Measurements from ENCODE around the gene POMGNT1. TPM values are rescaled to one million over a fixed set of nuclear protein-coding genes. Genes with fewer than 3 reads are reported as not detected.

The POMGNT1 gene
- total and polyA plus RNA-seq, 2 of the 8 experiments (the other 6 are each of a cell fraction or from before 2014, with no cell fraction given): 28.0 to 40.3 TPM

- Histone ChIP-seq H3K36me3 (ENCODE audit: control insufficient read depth in 2 of 4, insufficient read depth in 4 of 4, low read length in 3 of 4) (no peaks in the 10 kb centered on the region), H3K4me1 (replicated peaks in 1 of 4; ENCODE audit: control insufficient read depth in 3 of 4, insufficient read depth in 4 of 4, low read length in 3 of 4) (peaks cover 0 to 9% (median 4%) of the 10 kb centered on the region in 4 experiments; a peak in 5 of 7 replicates), H3K23ac (ENCODE audit: insufficient read length) (no peak overlapping the region), H3K4ac (replicated peaks; ENCODE audit: insufficient read length, low read depth, low read length) (no peak overlapping the region), H4K5ac (ENCODE audit: insufficient read length, low read depth, low read length) (no peak overlapping the region), H3K9ac (replicated peaks in 1 of 4; ENCODE audit: extremely low read depth in 1 of 4, low read depth in 3 of 4, low read length in 3 of 4) (no peak overlapping the region), H3K4me3 (ENCODE audit: extremely low read depth in 1 of 4, insufficient read depth in 2 of 4, low read depth in 3 of 4, low read length in 4 of 4) (no peak overlapping the region), H3K14ac (ENCODE audit: insufficient read length) (no peak overlapping the region), H2AFZ (ENCODE audit: low read length) (no peak overlapping the region), H4K91ac (replicated peaks; ENCODE audit: insufficient read length, low read length) (no peak overlapping the region), H3K4me2 (ENCODE audit: insufficient read depth in 1 of 2, low read depth in 2 of 2, low read length in 2 of 2) (no peak overlapping the region), H4K8ac (ENCODE audit: extremely low read depth, insufficient read depth, low read length) (no peak overlapping the region), H3K79me1 (ENCODE audit: low read depth, low read length) (no peaks in the 10 kb centered on the region), H3K18ac (ENCODE audit: extremely low read depth, low read length) (no peak overlapping the region), H4K20me1 (replicated peaks in 1 of 2; ENCODE audit: control insufficient read depth in 1 of 2, insufficient read depth in 2 of 2, low read length in 2 of 2) (peaks cover 0 to 3% of the 10 kb centered on the region in 2 experiments), H3K27me3 (replicated peaks in 1 of 4; ENCODE audit: control insufficient read depth in 3 of 4, extremely low read depth in 1 of 4, insufficient read depth in 3 of 4, low read length in 3 of 4) (no peaks in the 10 kb centered on the region; a peak in 1 of 7 replicates), H3K56ac (replicated peaks; ENCODE audit: insufficient read length, low read depth, low read length) (no peak overlapping the region), H3K23me2 (ENCODE audit: low read depth, low read length) (peaks cover 2% of the 10 kb centered on the region; the same call in 1 of the 2 replicates), H2BK12ac (ENCODE audit: low read depth, low read length) (no peak overlapping the region), H3K27ac (ENCODE audit: low read depth, low read length) (no peak overlapping the region), H2BK20ac (ENCODE audit: low read length) (no peak overlapping the region), H2BK5ac (ENCODE audit: low read depth, low read length) (no peak overlapping the region), H3K9me3 (ENCODE audit: insufficient read depth in 2 of 2, low read depth in 1 of 2, low read length in 1 of 2) (no peaks in the 10 kb centered on the region), H2BK120ac (replicated peaks; ENCODE audit: low read depth, low read length) (no peak overlapping the region), H2BK15ac (ENCODE audit: low read length) (no peak overlapping the region), H3K79me2 (ENCODE audit: control insufficient read depth in 1 of 2, insufficient read depth in 2 of 2, low read length in 2 of 2) (no peaks in the 10 kb centered on the region), H2AK5ac (ENCODE audit: low read depth, low read length) (no peak overlapping the region)
- POLR2A ChIA-PET (ENCODE audit: partially characterized antibody): interaction anchor here (1.1 kb wide), 1 partner anchor 15 kb away, joined by 3 read pairs; no protein-coding TSS in a partner anchor
- no peak for DNase-seq (ENCODE audit: low read depth in 1 of 2, low spot score in 2 of 2)
- TF ChIP-seq TBP (IDR thresholded peaks at IDR 0.05; ENCODE audit: low read depth, low read length): no peak
- no peak for TF ChIP-seq ZNF274 (IDR thresholded peaks at IDR 0.05; ENCODE audit: borderline replicate concordance, extremely low read depth, low read length)
- no peak for TF ChIP-seq BCL11A (IDR thresholded peaks at IDR 0.05; ENCODE audit: low read depth in 2 of 2, low read length in 2 of 2)
- TF ChIP-seq POLR2A (IDR thresholded peaks at IDR 0.05; ENCODE audit: control extremely low read depth in 1 of 2, low read depth in 2 of 2, low read length in 2 of 2): no peak
- TF ChIP-seq BACH1 (IDR thresholded peaks at IDR 0.05; ENCODE audit: low read length): no peak
- no peak for TF ChIP-seq CEBPB (IDR thresholded peaks at IDR 0.05; ENCODE audit: low read depth, low read length)
- TF ChIP-seq EP300 (IDR thresholded peaks at IDR 0.05; ENCODE audit: borderline replicate concordance in 1 of 2, low read depth in 2 of 2, low read length in 2 of 2): no peak
- TF ChIP-seq CTBP2 (IDR thresholded peaks at IDR 0.05; ENCODE audit: borderline replicate concordance, insufficient read depth, insufficient read length, low read length): no peak
- TF ChIP-seq MAFK (IDR thresholded peaks at IDR 0.05; ENCODE audit: low read depth, low read length): no peak
- no peak for TF ChIP-seq CREB1 (IDR thresholded peaks at IDR 0.05)
- TF ChIP-seq SUZ12 (IDR thresholded peaks at IDR 0.05; ENCODE audit: low read length): no peak
- FAIRE-seq: no peak
- CTCF ChIA-PET (ENCODE audit: partially characterized antibody): interaction anchor here (0.8 to 7.3 kb wide), 13 partner anchors 9 to 147 kb away, joined by 3 to 128 read pairs (median 3); partner anchors contain the start of gene POMGNT1
- 88% methylated on average over 12 of the region's 12 CpGs; no CpG with 5 or more reads in 1 of the 2 experiments for WGBS, 2 experiments (ENCODE audit: extremely low coverage in 1 of 2, insufficient coverage in 1 of 2, insufficient read length in 1 of 2, insufficient replicate concordance in 2 of 2, low coverage in 1 of 2, low lambda C conversion rate in 2 of 2, missing lambda C conversion rate in 1 of 2)
Measured at GRCh38 chr1:46183926-46184557, 14.2 kb downstream of the POMGNT1 start.
